Fibroblast of villous mesenchyme (primary cell): ENCODE results near the gene ARL6. TPM values are rescaled to one million over a fixed set of nuclear protein-coding genes. Genes with fewer than 3 reads are reported as not detected.
"Not testable (repeated sequence)": the region's sequence is repeated elsewhere in the genome, so short reads cannot be mapped to it uniquely, and the experiment has no call there.

Experiments
- DNase-seq: peaks from one replicate; pipeline ENCODE4 v3.0.0-alpha.2; 2010; ENCODE audit warnings: low read depth
- H3K4me3 ChIP-seq: 2 replicates; pipeline ENCODE4 v1.5.1; 2011; ENCODE audit warnings: low read depth, mild to moderate bottlenecking, low read length
- total RNA-seq: library from RNA; depleted of rRNA; stranded (reverse); fragments of >200 nt; gene quantifications from 2 replicates; pipeline ENCODE4 v1.2.3, GENCODE V29; 2012
- TF ChIP-seq, protein P1 (sequence below): IDR thresholded peaks from 2 replicates; pipeline ENCODE4 v1.5.1; 2012; ENCODE audit warnings: low read depth, mild to moderate bottlenecking, low read length; ENCODE audit not compliant: insufficient read depth

The ARL6 gene
- total RNA-seq, 1 donor, result 17.3 TPM

DNA sequence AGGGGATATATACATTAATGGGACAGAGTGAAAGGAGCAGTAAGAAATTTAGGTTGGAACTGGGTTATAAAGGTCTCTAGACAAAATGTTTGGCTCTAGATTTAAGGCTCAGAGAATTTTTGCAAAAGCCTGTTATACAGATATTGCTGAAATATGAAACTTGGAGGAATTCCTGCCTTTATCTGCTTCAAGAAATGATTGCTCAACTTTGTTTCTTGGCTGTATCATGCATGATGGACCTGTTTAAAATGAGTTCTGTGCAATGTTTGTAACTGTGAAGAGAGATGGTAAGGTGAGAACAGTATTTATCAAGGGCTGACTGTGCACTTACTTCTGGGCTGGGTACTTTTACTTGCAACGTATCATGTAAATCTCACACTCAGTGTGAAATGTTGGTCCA is 60.5 kb downstream of the ARL6 start:
- peak; percentile 30 for DNase-seq
- TF ChIP-seq, protein P1, sequence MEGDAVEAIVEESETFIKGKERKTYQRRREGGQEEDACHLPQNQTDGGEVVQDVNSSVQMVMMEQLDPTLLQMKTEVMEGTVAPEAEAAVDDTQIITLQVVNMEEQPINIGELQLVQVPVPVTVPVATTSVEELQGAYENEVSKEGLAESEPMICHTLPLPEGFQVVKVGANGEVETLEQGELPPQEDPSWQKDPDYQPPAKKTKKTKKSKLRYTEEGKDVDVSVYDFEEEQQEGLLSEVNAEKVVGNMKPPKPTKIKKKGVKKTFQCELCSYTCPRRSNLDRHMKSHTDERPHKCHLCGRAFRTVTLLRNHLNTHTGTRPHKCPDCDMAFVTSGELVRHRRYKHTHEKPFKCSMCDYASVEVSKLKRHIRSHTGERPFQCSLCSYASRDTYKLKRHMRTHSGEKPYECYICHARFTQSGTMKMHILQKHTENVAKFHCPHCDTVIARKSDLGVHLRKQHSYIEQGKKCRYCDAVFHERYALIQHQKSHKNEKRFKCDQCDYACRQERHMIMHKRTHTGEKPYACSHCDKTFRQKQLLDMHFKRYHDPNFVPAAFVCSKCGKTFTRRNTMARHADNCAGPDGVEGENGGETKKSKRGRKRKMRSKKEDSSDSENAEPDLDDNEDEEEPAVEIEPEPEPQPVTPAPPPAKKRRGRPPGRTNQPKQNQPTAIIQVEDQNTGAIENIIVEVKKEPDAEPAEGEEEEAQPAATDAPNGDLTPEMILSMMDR, result no peak
- H3K4me3 ChIP-seq, result no peak overlapping the region

- TF ChIP-seq, protein P1, result no peak
- no peak for DNase-seq
- H3K4me3 ChIP-seq, result no peak overlapping the region
Measured at GRCh38 chr3:97827741-97828471, 63.3 kb downstream of the ARL6 start.

DNA sequence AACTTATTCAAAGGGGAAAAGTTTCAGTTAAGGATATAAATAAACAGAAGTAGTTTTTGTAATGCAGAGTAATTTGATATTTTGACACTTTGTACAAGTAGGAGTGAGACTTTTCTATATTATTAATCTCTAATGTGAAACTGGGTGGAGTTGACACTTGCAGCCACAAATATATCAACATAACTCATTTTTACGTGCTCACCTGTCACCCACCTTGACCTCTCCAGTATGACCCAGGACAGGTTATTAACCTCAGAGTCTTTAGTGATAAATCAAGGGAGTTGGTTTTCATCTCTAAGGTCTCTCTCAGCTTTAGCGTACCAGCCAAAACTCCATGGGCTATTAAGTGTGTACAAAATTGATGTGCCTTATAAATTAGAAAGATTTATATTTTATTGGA is 64.6 kb downstream of the ARL6 start:
- DNase-seq, result no peak
- H3K4me3 ChIP-seq, result no peak overlapping the region
- TF ChIP-seq, protein P1, result no peak

DNA sequence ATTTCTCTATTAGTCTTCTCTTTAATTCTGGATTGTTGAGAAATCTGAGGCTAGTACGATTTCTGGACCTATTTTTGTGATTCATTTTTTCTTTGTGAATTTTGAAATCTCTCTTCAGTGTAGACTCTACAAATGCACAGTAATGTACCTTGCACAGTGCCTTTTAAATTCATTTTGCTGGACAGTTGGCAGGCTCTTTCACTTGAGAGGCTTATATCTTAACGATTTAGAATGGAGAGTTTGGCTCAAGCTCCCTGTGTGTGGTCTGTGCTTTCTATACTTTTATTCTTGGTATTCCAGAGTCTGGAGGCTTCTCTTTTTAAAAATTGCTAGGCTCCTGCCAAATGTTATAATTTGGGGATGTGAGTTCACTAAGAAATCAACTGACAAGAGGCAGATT is 66.1 kb downstream of the ARL6 start:
- TF ChIP-seq, protein P1, result no peak
- DNase-seq, result no peak
- no peak overlapping the region for H3K4me3 ChIP-seq

GRCh38 chr3:97831140-97831539 is 66.6 kb downstream of the ARL6 start:
- H3K4me3 ChIP-seq, result no peak overlapping the region
- TF ChIP-seq, protein P1, result no peak
- DNase-seq, result no peak

GRCh38 chr3:97833184-97833583 is 68.6 kb downstream of the ARL6 start:
- H3K4me3 ChIP-seq, DNase-seq: not testable (repeated sequence)

- no peak for DNase-seq
- no peak overlapping the region for H3K4me3 ChIP-seq
- TF ChIP-seq, protein P1, result no peak
Measured at GRCh38 chr3:97835761-97836160, 71.2 kb downstream of the ARL6 start.
